HG03558 (cell line): ENCODE measurements around the gene ZSWIM3.

ENCODE experiments used
- ATAC-seq: cut with Tn5 transposase; IDR thresholded peaks from one replicate; pipeline ENCODE4 v1.9.1; 2021; ENCODE audit warnings: moderate number of reproducible peaks; ENCODE audit not compliant: unreplicated experiment; ENCODE audit errors: extremely low read depth

Gene ZSWIM3

DNA sequence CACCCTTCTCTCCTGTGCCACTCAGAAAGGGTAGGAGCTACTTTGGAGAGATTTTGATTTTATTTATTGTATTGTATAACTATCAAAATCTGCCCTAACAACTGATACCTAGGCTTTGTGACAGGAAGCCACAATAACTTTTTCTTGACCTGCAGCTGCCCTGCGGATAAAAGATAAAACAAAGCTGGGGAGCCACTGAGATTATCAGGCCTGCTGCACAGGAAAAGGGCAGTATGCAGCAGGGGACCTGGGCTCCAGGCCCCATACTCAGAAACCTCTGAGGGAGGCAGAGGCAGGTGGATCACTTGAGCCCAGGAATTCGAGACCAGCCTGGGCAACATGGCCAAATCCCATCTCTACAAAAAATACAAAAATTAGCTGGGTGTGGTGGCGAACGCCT is 24.8 kb upstream of the ZSWIM3 start:
- no peak for ATAC-seq

DNA sequence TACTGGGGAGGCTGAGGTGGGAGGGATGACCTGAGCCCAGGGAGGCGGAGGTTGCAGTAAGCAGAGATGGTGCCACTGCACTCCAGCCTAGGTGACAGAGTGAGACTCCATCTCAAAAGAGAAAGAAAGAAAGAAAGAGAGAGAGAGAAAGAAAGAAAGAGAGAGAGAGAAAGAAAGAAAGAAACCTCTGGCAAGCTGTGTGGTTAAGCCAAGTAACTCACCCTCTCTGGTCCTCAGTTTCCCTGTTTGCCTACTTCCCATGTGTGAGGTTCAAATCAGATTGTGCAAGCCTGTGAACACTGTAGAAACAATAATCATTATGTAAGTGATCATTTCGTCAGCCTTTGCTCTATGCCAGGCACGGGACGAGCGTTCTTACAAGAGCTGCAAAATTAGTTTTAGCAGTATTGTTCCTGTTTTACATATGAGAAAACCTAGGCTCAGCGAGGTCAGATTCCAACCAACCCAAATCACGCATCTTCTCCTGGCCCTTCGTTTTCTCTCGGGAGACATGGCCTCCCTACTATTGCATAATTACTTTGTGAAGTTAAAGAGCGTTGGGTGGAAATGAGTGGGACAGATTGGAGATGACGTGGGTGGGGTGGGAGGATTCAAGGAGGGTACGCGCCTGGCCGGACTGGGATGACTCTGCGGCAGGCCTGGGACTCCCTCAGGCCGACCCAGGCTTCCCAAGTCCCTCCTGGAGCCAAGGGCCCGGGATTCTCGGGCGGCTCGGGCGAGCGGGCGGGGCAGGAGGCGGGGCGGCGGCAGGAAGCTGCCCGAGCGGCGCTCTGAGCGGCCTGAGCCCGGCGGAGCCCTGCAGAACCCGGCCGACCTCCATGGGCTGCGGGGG is 24.2 kb upstream of the ZSWIM3 start, which contains the start of gene SNX21:
Gene SNX21, plus strand, starts transcription at position 770 of the 853 bp plus-strand sequence. CDS start 121 bp downstream, outside the sequence.
- ATAC-seq, result no peak

DNA sequence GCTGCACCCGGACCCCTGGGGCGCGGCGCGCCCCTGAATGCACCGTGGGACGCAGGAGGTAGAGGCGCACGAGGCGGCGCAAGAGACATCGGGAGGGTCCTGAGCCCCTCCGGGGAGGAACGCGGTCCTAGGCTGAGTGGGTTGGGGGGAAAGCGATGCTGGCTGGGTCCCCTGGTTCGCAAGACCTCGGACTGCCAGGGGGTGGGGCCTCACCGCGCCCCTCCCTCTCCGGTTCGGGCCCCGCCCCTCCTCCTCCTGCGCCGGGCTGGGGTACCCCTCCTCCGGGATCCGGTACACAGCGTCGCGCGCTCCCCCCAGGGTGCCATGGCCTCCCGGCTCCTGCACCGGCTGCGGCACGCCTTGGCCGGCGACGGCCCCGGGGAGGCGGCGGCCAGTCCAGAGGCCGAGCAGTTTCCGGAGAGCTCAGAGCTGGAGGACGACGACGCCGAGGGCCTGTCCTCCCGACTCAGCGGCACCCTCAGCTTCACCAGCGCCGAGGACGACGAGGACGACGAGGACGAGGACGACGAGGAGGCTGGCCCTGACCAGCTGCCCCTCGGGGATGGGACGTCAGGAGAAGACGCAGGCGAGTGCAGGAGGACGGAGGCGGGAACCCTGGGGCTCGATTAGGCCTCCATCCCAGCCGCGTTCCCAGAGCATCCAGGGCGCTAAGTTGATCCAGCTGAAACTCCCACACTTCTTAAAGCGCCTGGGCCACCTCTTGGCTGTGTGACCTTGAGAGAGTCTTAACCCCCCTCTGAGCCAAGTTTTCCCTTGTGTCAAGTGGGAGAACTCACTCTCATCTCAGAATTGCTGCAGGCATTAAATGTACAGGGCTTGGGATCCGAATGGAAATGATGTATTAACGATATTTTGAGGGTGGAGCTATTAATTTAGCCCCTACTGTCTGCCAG is 23.3 kb upstream of the ZSWIM3 start:
- ATAC-seq, result no peak

DNA sequence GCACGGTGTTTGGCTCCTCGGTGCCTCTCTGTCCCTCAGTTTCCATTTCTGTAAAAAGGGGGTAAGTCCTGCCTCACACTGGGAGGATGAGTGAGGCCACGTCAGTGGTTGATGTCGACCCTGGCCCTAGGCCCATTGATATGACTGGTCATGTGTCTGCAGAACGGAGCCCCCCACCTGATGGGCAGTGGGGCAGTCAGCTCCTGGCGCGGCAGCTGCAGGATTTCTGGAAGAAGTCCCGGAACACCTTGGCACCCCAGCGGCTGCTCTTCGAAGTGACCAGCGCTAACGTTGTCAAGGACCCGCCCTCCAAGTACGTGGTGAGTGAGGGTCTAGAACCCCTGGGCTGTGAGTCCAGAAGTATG is 22.6 kb upstream of the ZSWIM3 start:
- ATAC-seq, result no peak

DNA sequence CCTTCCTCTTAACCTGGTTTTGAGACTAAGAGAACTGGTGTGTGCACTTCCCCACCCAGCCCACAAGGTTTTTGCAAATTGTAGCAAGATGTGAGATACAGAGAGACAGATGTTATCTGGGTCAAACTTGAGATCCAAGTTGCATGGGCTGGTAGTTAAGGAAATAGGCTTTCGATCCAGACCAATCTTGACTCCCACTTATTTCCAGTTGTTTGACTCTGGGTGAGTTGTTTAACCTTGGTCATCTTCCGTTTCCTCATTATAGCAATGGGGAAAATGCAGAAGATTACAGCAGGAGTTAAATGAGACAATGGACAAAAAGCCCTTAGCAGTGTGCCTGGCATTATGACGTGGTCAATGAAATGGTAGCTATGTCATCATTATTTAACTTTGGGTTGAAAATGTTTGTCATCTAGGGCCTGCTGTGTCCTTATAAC is 22.1 kb upstream of the ZSWIM3 start:
- ATAC-seq, result no peak

DNA sequence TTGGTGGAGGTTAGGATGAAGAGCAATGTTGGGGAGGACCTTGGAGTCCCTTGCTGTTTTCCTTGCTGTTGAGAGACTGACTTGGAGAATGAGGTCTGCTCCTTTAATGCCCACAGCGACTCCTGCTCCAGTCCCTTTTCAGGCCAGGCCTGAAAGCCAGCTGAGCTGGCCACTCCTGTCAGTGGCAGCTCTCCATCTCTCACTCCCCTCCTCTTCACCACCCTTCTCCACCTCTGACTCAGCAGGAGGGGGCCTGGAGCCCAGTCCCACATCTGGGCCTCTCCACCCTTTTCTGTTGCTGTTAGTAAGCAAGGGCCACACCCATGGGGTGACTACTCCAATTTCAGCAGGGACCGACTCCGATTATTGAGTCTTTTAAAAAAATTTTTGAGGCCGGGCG is 21.6 kb upstream of the ZSWIM3 start:
- ATAC-seq, result no peak

DNA sequence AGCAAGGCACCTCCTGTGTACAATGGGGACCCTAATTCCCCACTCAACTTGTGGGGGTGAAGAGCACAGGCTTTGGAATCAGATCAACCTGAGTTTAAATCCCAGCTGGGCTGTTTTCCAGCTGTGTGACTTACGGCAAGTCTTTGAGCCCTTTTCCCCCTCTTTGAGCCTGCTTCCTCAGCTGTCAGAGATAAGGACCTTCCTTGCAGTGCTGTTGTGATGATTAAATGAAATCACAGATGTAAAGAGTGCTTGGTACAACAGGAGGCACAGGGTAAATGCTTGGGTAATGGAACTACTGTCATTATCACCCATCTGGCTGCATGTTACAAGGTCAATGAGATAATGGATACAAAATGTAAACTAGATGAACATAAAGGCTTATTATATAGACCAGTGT is 20.6 kb upstream of the ZSWIM3 start:
- no peak for ATAC-seq

DNA sequence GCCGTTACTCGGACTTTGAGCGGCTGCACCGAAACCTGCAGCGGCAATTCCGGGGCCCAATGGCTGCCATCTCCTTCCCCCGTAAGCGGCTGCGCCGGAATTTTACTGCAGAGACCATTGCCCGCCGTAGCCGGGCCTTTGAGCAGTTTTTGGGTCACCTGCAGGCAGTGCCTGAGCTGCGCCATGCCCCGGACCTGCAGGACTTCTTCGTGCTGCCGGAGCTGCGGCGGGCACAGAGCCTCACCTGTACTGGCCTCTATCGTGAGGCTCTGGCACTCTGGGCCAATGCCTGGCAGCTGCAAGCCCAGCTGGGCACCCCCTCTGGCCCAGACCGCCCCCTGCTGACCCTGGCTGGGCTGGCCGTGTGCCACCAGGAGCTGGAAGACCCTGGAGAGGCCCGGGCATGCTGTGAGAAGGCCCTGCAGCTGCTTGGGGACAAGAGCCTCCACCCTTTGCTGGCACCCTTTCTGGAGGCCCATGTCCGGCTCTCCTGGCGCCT is 16.7 kb upstream of the ZSWIM3 start:
- no peak for ATAC-seq

DNA sequence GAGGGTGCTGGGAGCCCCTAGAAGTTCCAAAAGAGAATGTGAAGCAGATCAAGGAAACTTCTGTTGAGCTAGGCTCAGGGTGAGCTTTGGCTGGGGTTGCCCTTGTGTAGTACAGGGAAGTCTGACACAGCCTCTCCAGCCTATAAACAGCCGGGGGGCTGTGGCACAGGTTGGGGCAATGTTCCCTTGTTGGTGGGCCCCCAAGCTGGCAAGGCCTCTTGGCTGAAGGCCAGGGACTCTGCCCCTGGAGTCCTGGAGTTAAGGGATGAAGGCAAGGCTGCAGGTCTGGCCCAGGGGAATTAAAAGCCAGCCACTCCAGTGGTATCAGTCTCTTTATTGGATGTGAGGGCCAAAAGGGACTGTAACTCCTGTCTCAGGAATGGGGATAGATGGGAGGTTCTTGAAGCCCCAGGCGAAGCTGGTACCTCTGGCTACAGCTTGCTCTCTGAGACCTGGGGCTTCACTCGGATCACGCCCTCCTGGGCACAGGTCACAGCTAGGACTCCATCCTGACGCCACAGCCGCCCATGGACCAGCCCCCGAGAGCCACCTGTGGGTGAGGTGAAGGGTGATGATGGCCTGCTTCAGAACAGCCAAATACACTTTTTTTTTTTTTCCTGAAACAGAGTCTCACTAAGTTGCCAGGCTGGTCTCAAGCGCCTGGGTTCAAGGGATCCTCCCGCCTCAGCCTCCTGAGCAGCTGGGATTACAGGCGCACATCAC is 15.8 kb upstream of the ZSWIM3 start:
- no peak for ATAC-seq

DNA sequence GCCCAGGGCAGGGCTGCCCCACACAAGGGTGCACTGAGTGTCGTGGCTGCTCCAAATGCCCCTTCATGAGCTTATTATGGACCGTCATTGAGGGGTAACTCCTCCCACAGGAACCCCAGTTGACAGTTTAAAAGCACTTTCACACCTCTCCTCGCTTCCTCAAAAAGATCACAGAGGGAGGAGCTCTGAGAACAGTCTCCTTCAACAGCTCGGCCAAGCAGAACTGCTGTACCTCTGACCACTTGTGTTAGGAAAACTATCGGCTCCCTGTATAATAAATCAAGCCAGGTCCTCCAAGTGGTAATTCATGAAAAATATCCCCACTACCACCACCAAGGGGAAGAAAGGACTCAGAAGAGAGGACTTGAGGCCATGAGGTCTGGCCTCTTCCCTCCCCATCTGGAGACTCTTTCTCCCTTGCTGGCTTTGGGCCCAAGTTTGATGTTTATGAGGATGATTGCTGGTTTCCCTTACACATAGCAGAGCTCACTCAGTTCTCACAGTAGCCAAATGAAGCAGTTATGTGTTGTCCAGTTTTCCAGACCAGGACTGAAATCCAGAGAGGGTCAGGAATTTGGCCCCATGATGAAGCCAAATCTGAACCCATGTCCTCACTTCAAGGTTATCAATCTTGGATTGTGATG is 15.1 kb upstream of the ZSWIM3 start:
- ATAC-seq, result no peak

DNA sequence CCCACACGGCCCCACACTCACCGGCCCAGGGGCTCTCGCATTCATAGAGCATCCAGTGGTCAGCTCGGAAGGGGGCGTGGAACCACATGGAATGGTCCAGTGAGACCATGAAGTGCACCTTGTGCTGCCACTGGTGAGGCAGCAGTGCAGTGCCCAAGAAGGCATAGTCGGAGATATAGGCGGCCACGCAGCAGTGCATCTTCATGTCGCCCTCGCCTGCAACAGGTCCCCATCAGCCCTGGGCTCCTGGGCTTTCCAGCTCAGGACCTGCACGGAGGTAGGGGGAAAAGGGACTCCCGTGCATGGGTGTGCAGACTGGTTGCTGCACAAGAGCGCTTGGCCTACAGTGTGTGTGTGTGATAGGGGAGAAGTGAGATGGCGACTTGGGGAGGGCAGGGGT is 13.9 kb upstream of the ZSWIM3 start:
- no peak for ATAC-seq

DNA sequence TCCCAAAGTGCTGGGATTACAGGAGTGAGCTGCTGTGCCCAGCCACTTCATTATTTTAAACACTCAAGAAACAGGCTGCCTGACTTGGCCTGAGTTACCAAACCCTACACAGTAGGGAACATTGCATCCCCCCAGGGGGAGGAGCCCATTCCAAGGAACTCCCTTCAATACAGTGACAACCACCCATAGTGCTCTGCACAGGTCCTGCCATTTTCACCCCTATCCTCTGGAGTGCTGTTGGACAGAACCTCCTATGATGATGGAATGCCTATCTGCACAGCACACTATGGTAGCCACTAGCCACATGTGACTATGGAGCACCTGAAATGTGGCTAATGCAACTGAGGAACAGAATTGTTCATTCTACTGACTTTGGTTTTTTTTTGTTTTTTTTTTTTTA is 12.0 kb upstream of the ZSWIM3 start:
- ATAC-seq, result no peak

DNA sequence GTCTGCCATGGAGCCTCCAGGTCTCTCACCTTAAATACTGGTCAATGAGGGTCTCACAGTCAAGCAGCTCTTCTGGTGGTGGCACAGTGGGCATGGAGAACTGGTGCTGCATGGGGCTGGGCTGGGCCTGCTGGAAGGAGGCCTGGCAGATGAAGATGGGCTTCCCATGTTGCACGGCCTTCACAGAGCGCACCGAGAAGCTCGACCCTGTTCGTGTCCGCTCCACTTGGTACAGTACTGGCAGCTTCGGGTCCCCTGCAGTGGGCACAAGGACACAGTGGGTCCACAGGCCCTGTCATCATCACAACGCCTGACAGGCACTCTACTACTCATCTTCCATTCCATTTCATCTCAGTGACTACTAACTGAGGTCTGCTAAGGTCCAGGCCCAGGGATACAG is 9.0 kb upstream of the ZSWIM3 start:
- ATAC-seq, result no peak

DNA sequence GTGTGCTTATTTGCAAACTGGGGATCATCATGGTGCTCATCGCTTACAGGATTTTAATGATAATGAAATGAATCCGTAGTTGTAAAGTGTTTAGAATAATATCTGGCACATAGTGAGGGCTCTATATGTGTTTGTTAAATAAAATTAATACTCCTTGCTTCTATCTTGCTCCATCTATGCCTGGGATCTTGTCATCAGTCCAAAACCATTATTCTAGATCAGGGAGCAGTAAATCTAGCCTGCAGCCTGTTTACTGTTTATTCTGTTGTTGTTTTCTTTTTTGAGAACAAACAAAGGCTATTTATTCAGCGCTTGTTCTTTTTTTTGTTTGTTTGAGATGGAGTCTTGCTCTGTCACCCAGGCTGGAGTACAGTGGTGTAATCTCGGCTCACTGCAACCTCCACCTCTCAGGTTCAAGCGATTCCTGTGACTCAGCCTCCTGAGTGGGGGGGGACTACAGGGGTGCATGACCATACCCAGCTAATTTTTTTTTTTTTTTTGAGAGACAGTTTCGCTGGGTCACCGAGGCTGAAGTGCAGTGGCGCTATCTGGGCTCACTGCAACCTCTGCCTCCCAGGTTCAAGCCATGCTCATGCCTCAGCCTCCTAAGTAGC is 8.3 kb upstream of the ZSWIM3 start:
- no peak for ATAC-seq

DNA sequence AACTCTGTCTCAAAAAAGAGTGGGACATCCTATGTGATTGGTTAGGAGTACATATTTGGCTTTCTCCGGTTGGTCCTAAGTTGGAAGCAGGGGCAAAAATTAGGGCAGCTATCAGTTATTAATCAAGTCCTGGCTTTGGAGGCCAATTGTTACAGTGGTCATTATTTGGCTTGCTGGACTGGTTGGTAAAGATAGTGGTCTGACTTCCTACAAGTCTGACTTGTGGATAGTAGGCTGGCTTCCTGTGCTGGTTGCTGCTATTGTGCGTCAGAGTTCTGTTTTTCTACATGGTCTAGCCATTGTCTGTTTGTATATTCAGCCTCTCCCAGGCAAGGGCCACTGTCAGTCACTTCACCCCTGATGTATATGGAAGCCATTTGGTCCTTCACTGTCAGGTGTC is 7.2 kb upstream of the ZSWIM3 start:
- no peak for ATAC-seq

DNA sequence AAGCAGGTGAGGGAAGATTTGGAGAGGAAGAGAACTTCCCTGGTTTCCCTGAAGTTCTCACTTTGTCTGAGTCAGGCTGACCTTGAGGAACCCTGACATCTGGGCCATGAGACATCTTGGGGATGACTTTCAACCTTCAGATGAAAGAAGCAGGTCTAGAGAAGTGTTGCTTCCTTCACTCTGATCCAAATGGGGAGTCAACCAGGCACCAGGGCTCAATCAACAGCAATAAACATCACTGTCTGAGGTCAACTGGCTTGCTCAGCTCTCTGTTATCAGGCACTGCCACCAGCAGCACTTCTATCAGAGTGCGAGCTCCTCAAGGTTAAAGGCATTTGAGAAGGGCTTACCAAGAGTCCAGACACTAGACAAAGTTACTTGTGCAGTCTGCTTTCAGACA is 6.5 kb upstream of the ZSWIM3 start:
- ATAC-seq, result no peak

DNA sequence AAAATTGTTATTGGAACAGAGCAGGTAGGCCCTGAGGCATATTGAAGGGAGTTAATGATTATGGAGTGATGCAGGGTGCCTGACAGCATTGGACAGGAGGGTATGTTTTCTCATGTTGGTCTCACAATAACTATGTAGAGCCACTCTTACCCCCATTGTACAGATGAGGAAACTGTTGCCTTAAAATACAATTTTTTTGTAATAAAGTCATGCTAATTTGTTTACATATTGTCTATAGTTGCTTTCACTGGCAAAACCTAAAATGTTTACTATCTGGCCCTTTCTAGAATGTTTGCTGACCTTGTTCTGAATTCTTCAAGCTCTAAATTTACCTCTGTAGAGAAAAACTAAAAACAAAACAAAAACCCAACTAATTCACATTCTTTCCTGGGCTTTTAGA is 5.9 kb upstream of the ZSWIM3 start:
- ATAC-seq, result no peak

DNA sequence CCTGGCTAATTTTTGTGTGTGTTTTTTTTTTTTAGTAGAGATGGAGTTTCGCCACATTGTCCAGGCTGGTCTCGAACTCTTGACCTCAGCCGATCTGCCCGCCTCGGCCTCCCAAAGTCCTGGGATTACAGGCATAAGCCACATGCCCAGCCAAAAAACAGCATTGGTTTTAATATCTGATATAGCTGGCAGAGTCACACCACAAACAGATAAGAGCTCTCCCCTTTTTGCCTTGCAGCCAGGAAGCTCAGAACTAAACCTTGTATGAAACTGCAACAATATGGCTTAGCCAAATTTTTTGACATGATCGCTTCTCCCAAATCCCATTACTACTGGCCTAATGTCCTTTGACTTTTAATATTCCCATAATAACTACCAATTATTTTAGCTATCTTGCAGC is 5.1 kb upstream of the ZSWIM3 start:
- no peak for ATAC-seq

DNA sequence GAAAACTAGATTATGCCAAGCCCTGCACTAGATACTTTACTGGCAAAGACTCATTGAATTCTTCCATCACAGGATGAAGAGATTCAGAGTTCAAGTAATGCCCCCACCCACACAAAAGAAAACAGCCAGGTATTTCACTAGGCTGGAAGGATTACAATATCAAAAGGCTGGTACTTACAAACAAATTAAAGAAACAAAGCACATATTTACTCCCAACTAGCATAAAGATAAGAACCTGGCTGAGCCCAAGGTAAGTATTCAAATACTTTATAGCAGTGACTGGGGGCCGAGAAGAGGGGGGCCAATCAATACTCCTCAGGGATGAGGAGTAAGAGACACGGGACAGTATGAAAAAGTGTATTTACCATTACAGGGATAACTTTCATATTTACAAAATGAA is 3.9 kb upstream of the ZSWIM3 start:
- ATAC-seq, result no peak

DNA sequence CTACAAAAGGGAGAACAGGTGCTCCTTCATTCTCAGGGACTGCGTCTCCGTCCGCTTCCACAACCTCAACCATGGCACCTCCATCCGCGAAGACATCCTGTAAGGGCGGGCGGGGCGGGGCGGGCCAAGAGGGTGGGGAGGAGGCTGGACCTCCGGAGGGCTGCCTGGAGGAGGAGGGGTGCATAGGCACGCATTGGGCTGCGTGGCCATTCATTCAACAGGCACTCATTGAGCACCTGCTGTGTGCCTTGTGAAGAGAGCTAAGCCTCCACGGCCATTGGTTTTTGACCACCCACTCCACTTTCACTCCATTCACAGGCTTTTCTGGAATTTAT is 435 bp downstream of the ZSWIM3 start:
- peak; percentile 9 for ATAC-seq
